Measurements from ENCODE around the gene SLC5A12. TPM values are rescaled to one million over a fixed set of nuclear protein-coding genes. Genes with fewer than 3 reads are reported as not detected.

Gene SLC5A12
- polyA plus RNA-seq, 1 donor from 2014 or later = not detected

DNA sequence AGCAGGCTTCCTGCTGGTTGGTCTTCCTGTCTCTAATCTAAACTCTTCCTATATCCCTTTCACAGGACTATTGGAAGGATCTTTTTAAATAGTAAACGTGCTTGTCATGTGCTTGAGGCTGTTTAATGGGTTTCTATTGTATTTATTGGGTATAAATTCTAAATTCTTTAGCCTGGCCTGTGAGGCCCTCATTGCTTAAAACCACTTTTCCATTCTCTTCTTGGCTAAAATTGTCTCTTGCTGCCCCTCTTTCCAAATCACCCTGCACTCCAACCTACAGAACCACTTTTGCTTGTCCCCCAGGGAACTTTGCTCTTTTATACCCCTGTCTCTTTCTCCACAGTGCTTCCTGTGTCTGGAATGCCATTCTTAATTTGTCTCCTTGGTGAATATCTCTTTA lies 103.4 kb downstream of the SLC5A12 start:
- Histone ChIP-seq H3K79me2 (replicated peaks; ENCODE audit: insufficient read depth, low read length) (no peaks in the 10 kb centered on the region), H3K9me2 (ENCODE audit: insufficient read depth, low read length) (no peaks in the 10 kb centered on the region), H2AFZ (ENCODE audit: low read depth, low read length) (no peak overlapping the region), H4K20me1 (ENCODE audit: insufficient read depth) (no peaks in the 10 kb centered on the region), H3K27me3 (ENCODE audit: insufficient read depth, low read depth, low read length) (no peaks in the 10 kb centered on the region), H3K27ac (ENCODE audit: low read length) (no peak overlapping the region), H3K4me3 (ENCODE audit: low read length) (no peak overlapping the region), H3F3A (ENCODE audit: insufficient read depth, low read length, poor library complexity, severe bottlenecking) (no peaks in the 10 kb centered on the region), H3K36me3 (ENCODE audit: insufficient read depth, low read length) (no peaks in the 10 kb centered on the region), H3K4me2 (ENCODE audit: low read length) (no peak overlapping the region), H3K9me3 (ENCODE audit: low read length) (no peaks in the 10 kb centered on the region), H3K9ac (ENCODE audit: low read length) (no peak overlapping the region)
- TF ChIP-seq, protein P1, sequence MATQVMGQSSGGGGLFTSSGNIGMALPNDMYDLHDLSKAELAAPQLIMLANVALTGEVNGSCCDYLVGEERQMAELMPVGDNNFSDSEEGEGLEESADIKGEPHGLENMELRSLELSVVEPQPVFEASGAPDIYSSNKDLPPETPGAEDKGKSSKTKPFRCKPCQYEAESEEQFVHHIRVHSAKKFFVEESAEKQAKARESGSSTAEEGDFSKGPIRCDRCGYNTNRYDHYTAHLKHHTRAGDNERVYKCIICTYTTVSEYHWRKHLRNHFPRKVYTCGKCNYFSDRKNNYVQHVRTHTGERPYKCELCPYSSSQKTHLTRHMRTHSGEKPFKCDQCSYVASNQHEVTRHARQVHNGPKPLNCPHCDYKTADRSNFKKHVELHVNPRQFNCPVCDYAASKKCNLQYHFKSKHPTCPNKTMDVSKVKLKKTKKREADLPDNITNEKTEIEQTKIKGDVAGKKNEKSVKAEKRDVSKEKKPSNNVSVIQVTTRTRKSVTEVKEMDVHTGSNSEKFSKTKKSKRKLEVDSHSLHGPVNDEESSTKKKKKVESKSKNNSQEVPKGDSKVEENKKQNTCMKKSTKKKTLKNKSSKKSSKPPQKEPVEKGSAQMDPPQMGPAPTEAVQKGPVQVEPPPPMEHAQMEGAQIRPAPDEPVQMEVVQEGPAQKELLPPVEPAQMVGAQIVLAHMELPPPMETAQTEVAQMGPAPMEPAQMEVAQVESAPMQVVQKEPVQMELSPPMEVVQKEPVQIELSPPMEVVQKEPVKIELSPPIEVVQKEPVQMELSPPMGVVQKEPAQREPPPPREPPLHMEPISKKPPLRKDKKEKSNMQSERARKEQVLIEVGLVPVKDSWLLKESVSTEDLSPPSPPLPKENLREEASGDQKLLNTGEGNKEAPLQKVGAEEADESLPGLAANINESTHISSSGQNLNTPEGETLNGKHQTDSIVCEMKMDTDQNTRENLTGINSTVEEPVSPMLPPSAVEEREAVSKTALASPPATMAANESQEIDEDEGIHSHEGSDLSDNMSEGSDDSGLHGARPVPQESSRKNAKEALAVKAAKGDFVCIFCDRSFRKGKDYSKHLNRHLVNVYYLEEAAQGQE (IDR thresholded peaks at IDR 0.05; ENCODE audit: borderline replicate concordance) = no peak
- no peak for TF ChIP-seq MXI1 (conservative IDR thresholded peaks at IDR 0.05; ENCODE audit: poor library complexity, severe bottlenecking)
- TF ChIP-seq TAF1 (IDR thresholded peaks at IDR 0.05; ENCODE audit: low read depth) = no peak
- TF ChIP-seq EP300 (conservative IDR thresholded peaks at IDR 0.05; ENCODE audit: poor library complexity, severe bottlenecking) = no peak
- TF ChIP-seq RAD21 (conservative IDR thresholded peaks at IDR 0.05) = no peak
- TF ChIP-seq, protein P2, sequence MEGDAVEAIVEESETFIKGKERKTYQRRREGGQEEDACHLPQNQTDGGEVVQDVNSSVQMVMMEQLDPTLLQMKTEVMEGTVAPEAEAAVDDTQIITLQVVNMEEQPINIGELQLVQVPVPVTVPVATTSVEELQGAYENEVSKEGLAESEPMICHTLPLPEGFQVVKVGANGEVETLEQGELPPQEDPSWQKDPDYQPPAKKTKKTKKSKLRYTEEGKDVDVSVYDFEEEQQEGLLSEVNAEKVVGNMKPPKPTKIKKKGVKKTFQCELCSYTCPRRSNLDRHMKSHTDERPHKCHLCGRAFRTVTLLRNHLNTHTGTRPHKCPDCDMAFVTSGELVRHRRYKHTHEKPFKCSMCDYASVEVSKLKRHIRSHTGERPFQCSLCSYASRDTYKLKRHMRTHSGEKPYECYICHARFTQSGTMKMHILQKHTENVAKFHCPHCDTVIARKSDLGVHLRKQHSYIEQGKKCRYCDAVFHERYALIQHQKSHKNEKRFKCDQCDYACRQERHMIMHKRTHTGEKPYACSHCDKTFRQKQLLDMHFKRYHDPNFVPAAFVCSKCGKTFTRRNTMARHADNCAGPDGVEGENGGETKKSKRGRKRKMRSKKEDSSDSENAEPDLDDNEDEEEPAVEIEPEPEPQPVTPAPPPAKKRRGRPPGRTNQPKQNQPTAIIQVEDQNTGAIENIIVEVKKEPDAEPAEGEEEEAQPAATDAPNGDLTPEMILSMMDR (IDR thresholded peaks at IDR 0.05; ENCODE audit: poor library complexity, severe bottlenecking) = no peak
- TF ChIP-seq SMC3 (conservative IDR thresholded peaks at IDR 0.05; ENCODE audit: poor library complexity) = no peak
- TF ChIP-seq EZH2 (IDR thresholded peaks at IDR 0.05; ENCODE audit: borderline replicate concordance, insufficient read depth, low read length, poor library complexity, severe bottlenecking) = no peak
- no peak for TF ChIP-seq POLR2AphosphoS5 (IDR thresholded peaks at IDR 0.05)

Other genes with a start within 250 kb of the SLC5A12 start
- gene MUC15, start 149.8 kb downstream of the SLC5A12 start, polyA plus RNA-seq = not detected in 2 replicates

All from neural cell (in vitro differentiated cells).